KMS-11 (cell line): ENCODE measurements around the gene DSCAM.

Experiments
- H2AFZ ChIP-seq: fragments of 200-600 bp; sonication (generic); 2 replicates; pipeline ENCODE4 v1.6.1; 2016; ENCODE audit warnings: antibody characterized with exemption, mixed run types, low read depth
- H3K27ac ChIP-seq: fragments of 200-600 bp; sonication (generic); 2 replicates; pipeline ENCODE4 v1.6.1; 2016; ENCODE audit warnings: mild to moderate bottlenecking, mixed run types
- H3K27me3 ChIP-seq: fragments of 200-600 bp; sonication (generic); 2 replicates; pipeline ENCODE4 v1.6.1; 2017; ENCODE audit warnings: mild to moderate bottlenecking, low read depth, mixed run types, moderate library complexity; ENCODE audit not compliant: insufficient read depth
- H3K36me3 ChIP-seq: fragments of 200-600 bp; sonication (generic); 2 replicates; pipeline ENCODE4 v1.6.1; 2017; ENCODE audit warnings: mild to moderate bottlenecking, mixed run types; ENCODE audit not compliant: insufficient read depth
- H3K4me1 ChIP-seq: fragments of 200-600 bp; sonication (generic); 2 replicates; pipeline ENCODE4 v1.6.1; 2016; ENCODE audit warnings: mild to moderate bottlenecking, low read depth, mixed run types; ENCODE audit not compliant: poor library complexity, severe bottlenecking
- H3K4me2 ChIP-seq: fragments of 200-600 bp; sonication (generic); 2 replicates; pipeline ENCODE4 v1.7.0; 2016; ENCODE audit warnings: mild to moderate bottlenecking, mixed run types
- H3K4me3 ChIP-seq: fragments of 200-600 bp; sonication (generic); IDR thresholded peaks from 2 replicates; pipeline ENCODE4 v1.6.1; 2017; ENCODE audit warnings: low read depth, low read length, mixed read lengths; ENCODE audit not compliant: insufficient read depth
- H3K79me2 ChIP-seq: fragments of 200-600 bp; sonication (generic); 2 replicates; pipeline ENCODE4 v1.6.1; 2016; ENCODE audit warnings: low read depth, mixed run types; ENCODE audit not compliant: insufficient read depth
- H3K9ac ChIP-seq: fragments of 200-600 bp; sonication (generic); 2 replicates; pipeline ENCODE4 v1.6.1; 2016; ENCODE audit warnings: mild to moderate bottlenecking, mixed run types
- H4K20me1 ChIP-seq: fragments of 200-600 bp; sonication (generic); 2 replicates; pipeline ENCODE4 v1.6.1; 2016; ENCODE audit warnings: mild to moderate bottlenecking, mixed run types; ENCODE audit not compliant: insufficient read depth
- TF ChIP-seq, protein P1 (sequence below): fragments of 200-600 bp; sonication (generic); conservative IDR thresholded peaks from 2 replicates; pipeline ENCODE4 v1.6.1; 2017; ENCODE audit warnings: low read depth, mild to moderate bottlenecking, antibody characterized with exemption, low read length, moderate library complexity, mixed read lengths

Gene DSCAM

DNA sequence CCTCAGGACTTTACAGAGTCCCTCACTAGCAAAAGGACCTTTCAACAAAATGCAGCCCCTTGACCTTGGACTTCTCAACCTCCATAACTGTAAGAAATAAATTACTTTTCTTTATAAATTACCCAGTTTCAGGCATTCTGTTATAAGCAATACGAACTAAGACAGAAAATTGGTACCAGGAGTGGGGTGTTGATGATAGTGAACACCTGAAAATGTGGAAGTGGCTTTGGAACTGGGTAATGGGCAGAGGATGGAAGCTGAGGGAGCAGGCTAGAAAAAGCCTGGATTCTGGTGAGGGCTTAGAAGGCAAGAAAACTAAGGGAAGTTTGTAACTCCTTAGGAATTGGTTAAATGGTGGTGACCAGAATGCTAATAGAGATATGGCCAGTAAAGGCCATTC, 46.8 kb downstream of the DSCAM start:
- no peaks in the 10 kb centered on the region for H3K79me2 ChIP-seq
- TF ChIP-seq, protein P1, sequence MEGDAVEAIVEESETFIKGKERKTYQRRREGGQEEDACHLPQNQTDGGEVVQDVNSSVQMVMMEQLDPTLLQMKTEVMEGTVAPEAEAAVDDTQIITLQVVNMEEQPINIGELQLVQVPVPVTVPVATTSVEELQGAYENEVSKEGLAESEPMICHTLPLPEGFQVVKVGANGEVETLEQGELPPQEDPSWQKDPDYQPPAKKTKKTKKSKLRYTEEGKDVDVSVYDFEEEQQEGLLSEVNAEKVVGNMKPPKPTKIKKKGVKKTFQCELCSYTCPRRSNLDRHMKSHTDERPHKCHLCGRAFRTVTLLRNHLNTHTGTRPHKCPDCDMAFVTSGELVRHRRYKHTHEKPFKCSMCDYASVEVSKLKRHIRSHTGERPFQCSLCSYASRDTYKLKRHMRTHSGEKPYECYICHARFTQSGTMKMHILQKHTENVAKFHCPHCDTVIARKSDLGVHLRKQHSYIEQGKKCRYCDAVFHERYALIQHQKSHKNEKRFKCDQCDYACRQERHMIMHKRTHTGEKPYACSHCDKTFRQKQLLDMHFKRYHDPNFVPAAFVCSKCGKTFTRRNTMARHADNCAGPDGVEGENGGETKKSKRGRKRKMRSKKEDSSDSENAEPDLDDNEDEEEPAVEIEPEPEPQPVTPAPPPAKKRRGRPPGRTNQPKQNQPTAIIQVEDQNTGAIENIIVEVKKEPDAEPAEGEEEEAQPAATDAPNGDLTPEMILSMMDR: no peak
- no peak overlapping the region for H3K9ac ChIP-seq
- no peaks in the 10 kb centered on the region for H4K20me1 ChIP-seq
- H3K4me1 ChIP-seq: no peaks in the 10 kb centered on the region
- no peak overlapping the region for H2AFZ ChIP-seq
- no peaks in the 10 kb centered on the region for H3K27me3 ChIP-seq
- H3K27ac ChIP-seq: no peak overlapping the region
- no peak overlapping the region for H3K4me2 ChIP-seq
- H3K36me3 ChIP-seq: no peaks in the 10 kb centered on the region
- H3K4me3 ChIP-seq: no peak overlapping the region

DNA sequence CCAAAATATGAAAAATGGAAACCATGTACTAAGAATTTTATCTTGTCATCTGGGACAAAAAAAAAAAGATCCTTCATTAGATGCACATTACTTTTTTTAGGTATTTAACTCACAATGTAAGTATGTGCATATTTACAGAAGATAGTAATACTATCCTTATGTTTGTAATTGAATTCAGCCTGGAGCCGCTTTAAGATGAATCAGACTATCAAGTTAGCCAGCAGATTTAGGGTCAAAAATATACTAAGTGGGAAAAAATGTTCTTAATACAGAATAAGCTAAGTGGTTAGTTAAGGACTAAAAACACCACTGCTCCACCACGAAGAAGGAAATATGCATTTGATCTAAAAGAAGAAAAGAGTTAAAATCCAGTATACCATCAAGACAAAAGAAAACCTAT, 49.1 kb downstream of the DSCAM start:
- TF ChIP-seq, protein P1: no peak
- no peak overlapping the region for H3K4me2 ChIP-seq

DNA sequence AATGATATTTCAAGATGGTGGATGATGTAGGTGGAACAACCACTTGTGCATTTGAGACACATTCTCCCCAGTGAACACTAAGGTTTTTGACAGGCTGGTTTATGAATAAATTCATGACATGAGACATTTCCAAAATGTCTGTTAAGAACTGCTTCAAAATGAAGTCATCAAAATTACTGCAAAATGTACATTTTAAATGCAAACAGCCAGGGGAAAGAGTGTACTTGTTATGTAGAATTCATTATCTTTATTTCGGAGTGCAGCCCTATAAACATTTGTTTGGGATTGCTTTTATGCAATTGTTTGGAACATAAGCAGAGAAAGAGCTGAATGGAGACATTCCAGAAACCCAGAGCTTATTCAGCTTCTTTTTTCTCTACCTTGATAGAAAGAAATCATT, 49.5 kb downstream of the DSCAM start:
- Histone ChIP-seq H3K9ac (no peak overlapping the region), H3K27ac (no peak overlapping the region), H2AFZ (no peak overlapping the region), H3K79me2 (no peaks in the 10 kb centered on the region), H3K4me2 (no peak overlapping the region), H4K20me1 (no peaks in the 10 kb centered on the region), H3K27me3 (no peaks in the 10 kb centered on the region), H3K4me1 (no peaks in the 10 kb centered on the region), H3K4me3 (no peak overlapping the region), H3K36me3 (no peaks in the 10 kb centered on the region)
- TF ChIP-seq, protein P1: no peak

More for the DNA sequence above, 49.1 kb downstream of the DSCAM start:
- Histone ChIP-seq H3K79me2 (no peaks in the 10 kb centered on the region), H4K20me1 (no peaks in the 10 kb centered on the region), H3K4me1 (no peaks in the 10 kb centered on the region), H3K9ac (no peak overlapping the region), H2AFZ (no peak overlapping the region), H3K27ac (no peak overlapping the region), H3K27me3 (no peaks in the 10 kb centered on the region), H3K36me3 (no peaks in the 10 kb centered on the region), H3K4me3 (no peak overlapping the region)

DNA sequence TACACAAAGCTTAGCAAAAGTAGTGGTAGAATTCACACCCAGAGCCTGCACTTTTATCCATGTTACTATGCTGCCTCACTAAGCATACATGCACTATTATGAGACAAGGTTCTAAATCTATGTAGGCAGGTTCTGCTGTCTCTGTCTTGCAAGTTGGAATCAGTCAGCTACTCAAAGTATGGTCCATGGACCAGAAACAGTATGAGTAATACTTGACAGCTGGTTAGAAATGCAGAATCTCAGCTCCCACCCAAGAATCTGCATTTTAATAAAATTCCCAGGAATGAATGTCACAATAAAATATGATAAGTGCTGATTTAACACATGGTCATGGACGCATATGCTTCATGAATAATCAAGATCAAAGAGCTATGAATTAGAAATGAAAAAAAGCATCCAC, 50.5 kb downstream of the DSCAM start:
- Histone ChIP-seq H3K9ac (no peak overlapping the region), H3K4me3 (no peak overlapping the region), H2AFZ (no peak overlapping the region), H3K4me2 (no peak overlapping the region), H3K4me1 (no peaks in the 10 kb centered on the region), H4K20me1 (no peaks in the 10 kb centered on the region), H3K79me2 (no peaks in the 10 kb centered on the region), H3K36me3 (no peaks in the 10 kb centered on the region), H3K27ac (no peak overlapping the region), H3K27me3 (no peaks in the 10 kb centered on the region)
- TF ChIP-seq, protein P1: no peak

DNA sequence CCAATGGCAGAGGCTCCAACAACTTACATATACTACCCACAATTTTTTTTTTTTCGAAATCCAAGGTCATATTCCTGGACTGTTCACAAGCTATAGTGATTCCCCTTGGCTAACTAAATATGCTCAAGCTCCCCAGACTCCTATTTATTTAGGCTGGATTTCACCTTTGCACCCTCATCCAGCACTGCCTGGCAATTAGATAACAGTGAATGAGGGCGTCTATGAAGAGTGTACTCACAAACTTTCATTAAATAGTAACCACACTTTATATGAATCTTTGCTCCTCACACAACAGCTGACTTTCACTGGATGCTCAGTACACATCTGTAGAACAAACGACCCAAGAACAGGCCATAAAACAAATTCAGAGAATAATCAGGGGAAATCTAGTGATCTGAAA, 51.6 kb downstream of the DSCAM start:
- H3K4me2 ChIP-seq: no peak overlapping the region
- no peaks in the 10 kb centered on the region for H3K4me1 ChIP-seq
- no peaks in the 10 kb centered on the region for H3K27me3 ChIP-seq
- no peaks in the 10 kb centered on the region for H3K79me2 ChIP-seq
- TF ChIP-seq, protein P1: no peak
- no peak overlapping the region for H3K4me3 ChIP-seq
- no peaks in the 10 kb centered on the region for H3K36me3 ChIP-seq
- H3K27ac ChIP-seq: no peak overlapping the region
- no peak overlapping the region for H2AFZ ChIP-seq
- no peaks in the 10 kb centered on the region for H4K20me1 ChIP-seq
- H3K9ac ChIP-seq: no peak overlapping the region
